AG20443 (cell line): ENCODE results near the gene LOC128125822.
A peak's percentile ranks its signal among the peaks of the same experiment; 100 is the strongest.

Experiments used
- DNase-seq: peaks from one replicate; pipeline ENCODE4 v3.0.0; 2012; ENCODE audit warnings: low spot score, mixed read lengths

The LOC128125822 gene

DNA sequence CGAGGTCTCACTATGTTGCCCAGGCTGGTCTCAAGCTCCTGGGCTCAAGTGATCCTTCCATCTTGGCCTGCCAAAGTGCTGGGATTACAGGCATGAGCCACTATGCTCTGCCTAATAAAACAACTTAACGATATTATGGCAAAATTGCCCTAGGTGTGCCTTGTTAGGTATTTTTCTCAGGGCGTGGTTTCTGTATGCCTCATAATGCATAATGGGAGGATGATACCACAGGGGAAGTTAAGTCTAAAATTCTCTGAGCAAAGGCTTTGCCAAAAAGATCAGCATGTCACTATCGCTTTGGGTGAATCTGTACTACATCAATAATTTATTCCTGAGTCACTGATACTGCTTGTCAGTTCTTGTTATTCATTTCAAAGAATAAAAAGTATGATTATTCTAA is 15.9 kb upstream of the LOC128125822 start:
- no peak for DNase-seq

GRCh38 chr6:63558278-63558677 is 14.0 kb upstream of the LOC128125822 start:
- no peak for DNase-seq

DNA sequence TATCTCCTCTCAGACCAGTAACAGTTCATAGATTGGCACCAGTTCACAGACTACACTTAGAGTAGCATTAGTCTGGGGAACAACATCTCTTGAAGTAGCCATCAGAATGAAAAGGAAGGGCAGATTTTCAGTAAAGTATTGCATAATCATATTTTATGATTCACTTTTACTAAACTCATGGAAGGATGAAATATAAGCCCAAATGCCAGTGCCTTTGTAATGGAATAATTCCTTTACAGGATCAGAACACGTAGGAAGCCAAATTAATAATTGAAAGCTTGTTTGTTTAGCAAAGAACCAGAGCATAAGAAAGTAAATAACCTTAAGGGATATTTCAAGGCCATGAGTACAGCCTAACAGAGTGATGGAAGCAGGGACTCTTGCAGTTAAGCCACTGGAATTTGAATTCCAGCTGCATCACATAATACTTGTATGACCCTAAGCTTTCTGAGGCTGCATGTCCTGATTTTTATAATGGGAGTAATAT is 11.4 kb upstream of the LOC128125822 start:
- DNase-seq: peak; percentile 41

- DNase-seq: no peak
These were observed 11.0 kb upstream of the LOC128125822 start for GRCh38 chr6:63561288-63561687.

DNA sequence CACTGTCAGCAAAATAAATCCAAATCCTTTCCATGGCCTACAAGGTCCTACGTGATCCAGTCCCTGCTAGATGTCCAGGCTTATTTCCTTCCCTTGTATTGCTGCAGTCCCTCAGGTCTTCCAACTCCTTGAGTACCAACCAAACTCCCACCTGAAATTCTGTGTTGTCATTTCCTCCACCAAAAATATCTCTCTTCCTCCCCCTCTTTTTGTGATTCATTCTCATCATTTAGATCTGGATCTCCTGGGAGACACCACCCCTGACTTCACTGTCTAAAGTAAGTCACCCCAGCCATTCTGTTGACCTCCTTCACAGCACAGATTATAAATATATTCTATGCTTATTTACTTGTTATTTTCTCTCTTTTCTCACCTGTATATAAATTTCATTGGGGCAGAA is 9.0 kb upstream of the LOC128125822 start:
- DNase-seq: no peak

DNA sequence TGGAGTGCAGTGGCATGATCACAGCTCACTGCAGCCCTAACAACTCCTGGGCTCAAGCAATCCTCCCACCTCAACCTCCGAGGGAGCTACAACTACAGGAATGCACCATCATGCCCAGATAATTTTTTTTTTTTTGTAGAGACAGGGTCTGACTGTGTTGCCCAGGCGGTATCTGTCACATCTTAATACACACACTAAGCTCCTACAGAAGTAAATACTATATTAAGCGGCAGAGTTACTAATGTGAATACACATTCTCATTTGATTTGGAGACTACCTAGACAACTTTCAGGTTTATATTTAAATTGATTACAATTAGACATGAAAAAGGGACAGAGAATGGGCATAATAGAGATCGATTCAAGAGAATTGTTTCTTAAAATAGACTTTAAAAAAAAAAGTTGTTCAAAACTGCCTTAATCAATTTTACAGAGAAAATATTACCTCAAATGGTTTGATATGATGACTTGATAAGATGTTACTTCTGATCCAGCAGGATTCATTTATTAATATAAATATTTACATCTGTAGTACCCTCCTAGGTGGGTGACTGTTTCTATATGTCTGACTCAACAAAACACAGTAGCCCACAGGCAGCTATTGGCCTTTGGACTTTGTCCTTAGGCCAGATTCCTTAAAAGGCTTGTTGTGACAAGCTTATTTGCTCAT is 7.1 kb upstream of the LOC128125822 start:
- DNase-seq: no peak

GRCh38 chr6:63565727-63566596 is 6.3 kb upstream of the LOC128125822 start:
- no peak for DNase-seq

GRCh38 chr6:63567966-63568365 is 4.3 kb upstream of the LOC128125822 start:
- DNase-seq: no peak

- peak; percentile 67 for DNase-seq
These were observed 778 bp upstream of the LOC128125822 start for GRCh38 chr6:63571361-63572043.

DNA sequence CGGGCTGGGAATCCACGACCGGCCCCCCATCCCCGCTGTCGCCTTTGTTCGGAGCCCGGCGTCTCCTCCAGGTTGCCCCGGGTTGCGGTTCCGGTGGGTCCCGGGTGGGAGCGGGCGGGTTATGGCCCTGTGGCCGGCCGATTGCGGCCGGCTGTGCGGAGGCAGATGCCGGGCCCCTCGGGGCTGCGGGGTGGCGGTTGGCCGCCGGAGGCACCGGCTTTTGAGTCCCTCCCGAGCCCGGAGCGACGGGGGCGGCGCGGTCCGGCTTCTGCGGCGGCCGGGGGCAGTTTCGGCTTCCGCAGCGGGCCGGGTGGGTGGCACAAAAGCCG is 431 bp downstream of the LOC128125822 start:
- peak; percentile 34 for DNase-seq

DNA sequence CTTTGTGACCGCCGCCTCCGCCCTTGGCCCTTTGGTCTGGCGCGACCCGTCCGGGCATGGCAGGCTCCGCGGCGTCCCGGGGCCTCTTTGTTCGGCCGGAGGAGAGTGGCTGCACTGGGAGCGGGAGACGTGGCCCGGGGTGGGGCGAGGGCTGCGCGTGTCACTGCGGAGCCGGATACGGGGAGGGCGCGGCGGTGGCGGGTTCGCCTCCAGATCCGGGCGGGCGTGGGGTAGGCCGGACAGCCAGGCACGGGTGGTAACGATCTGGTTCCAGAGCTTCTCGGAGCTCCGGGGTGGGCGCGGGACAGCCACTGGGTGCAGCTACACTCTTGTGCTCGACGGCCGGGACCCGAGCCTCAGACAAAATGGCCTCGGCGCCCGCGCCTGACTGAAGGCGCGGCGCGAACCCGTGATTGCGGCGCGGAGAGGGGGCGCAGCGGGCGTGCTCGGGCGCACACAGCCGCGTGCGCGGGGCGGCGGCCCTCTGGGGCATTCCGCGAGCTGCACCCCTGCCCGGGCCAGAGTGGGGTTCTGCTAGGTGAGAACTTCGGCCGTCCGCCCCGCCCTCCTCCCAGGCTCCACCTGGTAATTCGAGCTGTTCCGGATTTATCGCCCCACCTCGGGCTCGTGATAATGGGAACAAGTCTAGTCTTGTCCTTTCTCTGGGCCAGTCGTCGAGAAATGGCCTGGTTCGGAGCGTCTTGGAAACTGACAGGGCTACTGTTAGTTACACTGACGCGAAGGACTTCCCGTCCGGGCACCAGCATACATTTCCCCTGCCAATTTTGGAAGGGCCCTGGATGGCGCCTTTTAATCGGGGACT is 1.0 kb downstream of the LOC128125822 start:
- DNase-seq: peak; percentile 68

GRCh38 chr6:63573899-63574553 is 1.7 kb downstream of the LOC128125822 start:
- DNase-seq: peak; percentile 46

DNA sequence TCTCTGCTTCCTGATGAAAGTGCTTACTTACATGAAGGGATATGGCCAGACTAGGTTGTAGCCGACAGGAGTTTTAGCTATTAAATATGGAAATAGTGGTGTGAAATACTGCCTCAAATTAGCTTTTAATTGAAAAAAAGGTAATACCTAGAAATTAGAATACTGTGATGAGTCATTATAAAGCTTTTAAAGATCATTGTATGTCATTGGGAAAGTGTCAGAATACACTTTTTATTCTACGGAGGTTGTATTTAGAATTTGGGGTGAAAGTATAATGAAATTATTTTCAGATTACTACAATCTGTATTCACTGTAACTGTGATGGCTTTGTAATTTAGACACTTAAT is 2.2 kb downstream of the LOC128125822 start:
- DNase-seq: no peak

- DNase-seq: no peak
These were observed 4.0 kb downstream of the LOC128125822 start for GRCh38 chr6:63576147-63576772.

DNA sequence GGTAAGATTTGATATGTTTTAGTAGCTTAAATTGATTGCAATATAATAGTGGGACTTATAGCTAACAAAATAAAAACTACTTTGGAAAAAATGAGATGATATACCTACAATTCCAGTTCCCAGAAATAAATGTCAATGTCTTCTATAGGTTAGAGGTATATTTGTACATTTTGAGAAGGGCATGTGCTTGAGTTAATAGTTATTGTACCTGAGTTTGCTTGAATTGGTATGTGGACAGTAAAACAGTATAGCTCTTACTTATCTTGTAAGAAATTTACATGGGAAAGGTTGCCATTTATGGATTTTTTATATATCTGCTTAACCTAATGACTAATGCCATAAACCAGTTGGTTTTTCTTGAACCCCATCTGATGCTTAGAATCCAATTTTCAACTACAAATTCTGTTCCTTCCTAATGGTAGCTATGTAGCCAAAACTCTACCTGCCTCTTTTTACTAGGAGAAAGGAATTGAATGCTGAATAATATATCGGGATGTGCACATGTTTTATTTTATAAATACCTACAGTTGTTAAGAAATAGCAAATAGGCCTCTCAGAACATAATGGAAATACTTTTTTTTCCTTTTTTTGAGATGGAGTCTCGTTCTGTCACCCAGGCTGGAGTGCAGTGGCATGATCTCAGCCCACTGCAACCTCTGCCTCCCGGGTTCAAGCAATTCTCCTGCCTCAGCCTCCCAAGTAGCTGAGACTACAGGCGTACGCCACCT is 4.9 kb downstream of the LOC128125822 start:
- no peak for DNase-seq

DNA sequence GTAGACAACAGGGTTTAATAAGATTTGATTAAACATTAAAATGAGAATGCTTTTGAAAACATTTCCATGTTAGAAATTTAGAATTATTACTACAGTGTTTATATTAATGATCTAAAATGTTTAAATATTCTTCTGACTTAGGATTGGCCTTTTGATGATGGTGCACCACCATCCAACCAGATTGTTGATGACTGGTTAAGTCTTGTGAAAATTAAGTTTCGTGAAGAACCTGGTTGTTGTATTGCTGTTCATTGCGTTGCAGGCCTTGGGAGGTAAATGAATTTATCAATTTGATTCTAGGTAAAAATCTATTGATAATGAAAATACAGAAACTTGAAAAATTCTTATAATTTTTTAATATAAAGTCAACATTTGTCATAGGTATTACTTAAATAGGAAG is 6.5 kb downstream of the LOC128125822 start:
- DNase-seq: no peak

GRCh38 chr6:63579937-63580703 is 7.8 kb downstream of the LOC128125822 start:
- DNase-seq: no peak

- no peak for DNase-seq
These were observed 8.4 kb downstream of the LOC128125822 start for GRCh38 chr6:63580704-63580961.

DNA sequence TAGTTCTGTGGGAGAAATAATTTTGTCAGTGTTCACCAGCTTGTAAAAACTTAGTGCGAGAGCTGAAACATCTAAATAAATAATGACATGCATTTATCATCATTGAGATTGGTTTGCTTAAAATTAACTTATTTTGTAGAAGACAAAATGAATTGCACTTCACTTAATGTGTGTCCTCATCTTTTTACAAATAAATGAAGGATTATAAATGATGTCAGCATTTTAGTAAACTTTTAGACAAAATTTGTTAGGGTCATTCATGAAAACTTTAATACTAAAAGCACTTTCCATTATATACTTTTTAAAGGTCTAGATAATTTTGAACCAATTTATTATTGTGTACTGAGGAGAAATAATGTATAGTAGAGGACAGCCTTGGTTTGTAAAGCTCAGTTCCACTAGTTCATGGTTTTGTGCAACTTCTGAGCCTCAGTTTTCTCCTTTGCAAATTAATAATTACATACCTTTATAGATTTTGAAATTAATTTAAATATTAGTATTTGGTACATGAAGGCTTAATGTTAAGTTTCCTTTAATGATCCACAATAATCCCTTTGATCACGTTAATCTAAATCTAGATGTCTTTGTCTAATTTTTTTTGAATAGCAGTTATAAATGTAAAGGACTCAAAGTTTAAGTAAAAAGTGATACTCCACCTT is 9.2 kb downstream of the LOC128125822 start:
- DNase-seq: no peak
